Head of caudate nucleus (tissue), 42 donors: ENCODE data around the gene IPO13.

ENCODE experiments used
- DNase-seq, 42 donors: peaks; one replicate each; pipeline versions ENCODE4 v3.0.0 to v3.0.0-alpha.2; 2020 to 2021; ENCODE audit warnings: mixed read lengths in 7 of 42
- intact Hi-C: fragments of 100-400 bp; cut with DNase I; formaldehyde crosslinking; loops from one replicate; pipeline ENCODE4 v1.15.0; 2022

The IPO13 gene

DNA sequence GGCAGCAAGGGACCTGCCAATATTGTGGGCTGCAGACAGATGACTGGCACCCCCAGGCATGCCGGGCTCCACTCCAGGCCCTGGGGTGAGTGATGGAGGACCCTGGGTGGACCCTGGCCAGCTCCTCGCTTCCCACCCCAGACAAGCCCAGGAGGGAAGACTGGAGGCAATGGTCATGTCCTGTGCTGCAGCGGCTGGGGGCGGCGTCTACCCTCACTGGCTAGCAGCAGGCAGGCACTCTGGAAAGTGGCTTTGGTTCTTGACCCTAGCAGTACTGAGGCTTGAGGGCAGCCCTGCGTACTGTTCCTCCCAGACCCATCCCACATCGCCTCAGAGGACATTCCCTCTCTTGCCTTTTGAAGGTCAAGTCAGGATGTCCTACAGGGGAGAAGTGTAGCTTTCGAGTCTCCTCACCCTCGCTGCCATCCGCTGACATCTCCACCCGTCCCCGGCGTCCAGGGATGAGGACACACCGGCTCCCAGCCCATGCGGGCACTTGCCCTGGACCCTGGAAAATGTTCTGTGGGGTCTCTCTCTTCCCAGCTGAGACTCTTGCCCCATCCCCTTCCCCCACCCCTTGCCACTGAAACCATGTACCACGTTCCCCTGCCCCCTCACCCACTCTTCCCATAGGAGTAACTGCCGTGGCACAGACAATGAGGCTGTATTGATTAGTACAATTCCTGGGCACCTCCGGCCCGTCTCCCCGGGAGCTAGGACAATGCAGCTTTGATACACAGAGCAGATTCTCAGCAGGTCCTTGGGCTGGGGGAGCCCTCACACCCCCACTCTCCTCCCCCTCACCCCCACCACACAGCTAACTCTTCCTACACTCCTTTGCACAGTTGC is 69.5 kb downstream of the IPO13 start:
- intact Hi-C loops: no loop called here

GRCh38 chr1:44016890-44017400 is 70.2 kb downstream of the IPO13 start:
- intact Hi-C loops: no loop called here
- peak in 8 of 42 donors; percentile 36 to 64 (median 44) for DNase-seq

More for the DNA sequence above, 69.5 kb downstream of the IPO13 start:
- DNase-seq: peak in 15 of 42 donors; percentile 33 to 79 (median 52)
